GM12872 (cell line): ENCODE results near the gene ADRA2B.

ENCODE experiments used
- CTCF ChIP-seq: IDR thresholded peaks from 3 replicates; pipeline ENCODE4 v1.5.1; 2011; ENCODE audit warnings: low read depth, mild to moderate bottlenecking, low read length, moderate library complexity; ENCODE audit not compliant: insufficient read depth

The ADRA2B gene

GRCh38 chr2:96102596-96103186, 13.7 kb downstream of the ADRA2B start:
- TF ChIP-seq CTCF: no peak

DNA sequence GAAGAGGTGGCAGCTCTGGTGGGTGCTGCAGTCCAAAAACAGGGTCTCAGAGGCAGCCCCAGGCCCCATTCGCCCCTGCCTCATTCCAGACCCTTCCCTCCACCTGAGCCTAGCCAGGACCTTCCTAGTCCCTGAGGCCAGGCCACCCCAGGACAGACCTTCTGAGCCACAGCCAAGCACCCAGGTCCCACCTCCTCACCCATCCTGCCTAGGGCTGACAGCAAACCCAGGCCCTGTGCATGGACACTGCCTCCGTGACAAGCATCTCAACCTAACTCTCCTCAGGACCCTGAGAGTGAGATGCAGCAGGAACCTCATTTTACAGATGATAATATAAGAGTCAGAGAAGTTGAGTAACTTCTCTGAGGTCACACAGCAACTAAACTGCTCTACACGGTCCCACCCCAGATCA, 15.5 kb downstream of the ADRA2B start:
- TF ChIP-seq CTCF: no peak

DNA sequence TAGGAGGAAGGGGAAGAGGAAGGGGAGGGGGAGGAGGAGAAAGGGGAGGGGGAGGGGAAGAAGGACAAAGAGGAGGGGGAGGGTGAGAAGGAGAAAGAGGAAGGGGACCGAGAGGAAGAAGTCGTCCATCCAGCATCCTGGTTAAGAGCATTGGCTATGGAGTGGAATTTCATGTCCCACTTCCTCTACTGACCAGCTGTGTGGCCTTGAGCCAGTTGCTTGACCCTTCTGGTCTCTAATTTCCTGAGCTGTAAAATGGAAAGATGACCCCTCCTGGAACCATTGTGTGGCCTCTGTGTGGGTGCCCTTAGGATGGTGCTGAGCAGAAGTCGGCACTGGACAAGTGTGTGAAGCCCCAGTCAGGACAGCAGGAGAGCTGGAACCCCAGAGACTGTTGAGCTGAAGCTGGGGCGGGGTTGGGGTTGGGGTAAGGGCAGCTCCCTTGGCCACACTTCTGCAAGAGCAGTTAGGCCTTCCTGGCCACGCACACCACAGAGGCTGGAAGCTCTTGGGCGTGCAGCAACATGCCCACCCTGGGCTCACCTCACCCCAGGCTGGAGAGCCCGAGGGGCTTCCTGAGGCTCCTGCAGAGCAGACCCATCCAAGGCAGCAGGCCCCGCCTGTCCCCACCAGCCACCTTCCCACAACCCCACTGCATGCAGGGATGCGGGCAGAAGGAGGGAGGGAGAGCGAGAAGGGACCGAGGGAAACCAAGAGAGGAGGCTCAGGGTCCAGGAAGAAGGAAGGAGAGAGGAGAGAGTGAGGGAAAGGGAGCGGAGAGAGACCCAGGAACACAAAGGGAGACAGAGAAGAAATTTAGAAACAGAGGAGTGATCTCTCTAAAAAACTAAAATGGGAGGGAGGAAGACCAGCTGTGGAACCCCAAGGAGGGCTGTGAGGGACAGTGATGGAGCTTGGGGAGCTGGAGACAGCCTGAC, 16.2 kb downstream of the ADRA2B start:
- no peak for TF ChIP-seq CTCF

DNA sequence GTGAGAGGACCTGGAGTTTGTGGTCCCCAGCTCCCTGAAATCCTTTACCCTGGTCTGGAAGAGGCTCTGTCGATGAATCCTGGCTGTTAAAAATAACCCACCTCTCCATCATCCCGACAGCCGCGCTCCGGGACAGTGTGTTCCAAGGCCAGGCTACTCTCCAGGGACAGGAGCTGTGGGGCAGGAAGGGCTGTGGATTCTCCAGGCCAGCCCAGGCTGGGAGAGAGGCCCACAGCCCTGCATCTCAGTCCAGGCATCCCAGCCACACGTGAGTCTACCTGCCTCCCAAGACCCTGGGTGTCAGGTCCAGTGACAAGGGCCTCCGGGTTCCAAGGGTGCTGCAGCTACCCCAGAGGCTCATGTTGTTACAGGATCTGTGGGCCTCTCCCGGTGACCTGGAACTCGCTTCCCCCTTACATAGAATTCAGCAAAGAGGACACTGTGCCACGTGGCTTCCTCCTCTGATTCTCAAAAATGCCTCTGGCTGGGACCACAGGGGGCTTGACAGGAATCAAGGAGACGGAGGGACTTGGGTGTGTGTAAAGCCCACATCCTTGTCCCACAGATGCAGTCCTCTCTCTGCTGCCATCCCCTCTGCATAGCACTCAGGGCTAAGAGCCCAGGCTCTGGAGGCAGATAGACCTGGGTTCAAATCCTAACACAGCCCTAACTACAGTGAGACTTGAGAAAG, 17.3 kb downstream of the ADRA2B start:
- TF ChIP-seq CTCF: no peak

DNA sequence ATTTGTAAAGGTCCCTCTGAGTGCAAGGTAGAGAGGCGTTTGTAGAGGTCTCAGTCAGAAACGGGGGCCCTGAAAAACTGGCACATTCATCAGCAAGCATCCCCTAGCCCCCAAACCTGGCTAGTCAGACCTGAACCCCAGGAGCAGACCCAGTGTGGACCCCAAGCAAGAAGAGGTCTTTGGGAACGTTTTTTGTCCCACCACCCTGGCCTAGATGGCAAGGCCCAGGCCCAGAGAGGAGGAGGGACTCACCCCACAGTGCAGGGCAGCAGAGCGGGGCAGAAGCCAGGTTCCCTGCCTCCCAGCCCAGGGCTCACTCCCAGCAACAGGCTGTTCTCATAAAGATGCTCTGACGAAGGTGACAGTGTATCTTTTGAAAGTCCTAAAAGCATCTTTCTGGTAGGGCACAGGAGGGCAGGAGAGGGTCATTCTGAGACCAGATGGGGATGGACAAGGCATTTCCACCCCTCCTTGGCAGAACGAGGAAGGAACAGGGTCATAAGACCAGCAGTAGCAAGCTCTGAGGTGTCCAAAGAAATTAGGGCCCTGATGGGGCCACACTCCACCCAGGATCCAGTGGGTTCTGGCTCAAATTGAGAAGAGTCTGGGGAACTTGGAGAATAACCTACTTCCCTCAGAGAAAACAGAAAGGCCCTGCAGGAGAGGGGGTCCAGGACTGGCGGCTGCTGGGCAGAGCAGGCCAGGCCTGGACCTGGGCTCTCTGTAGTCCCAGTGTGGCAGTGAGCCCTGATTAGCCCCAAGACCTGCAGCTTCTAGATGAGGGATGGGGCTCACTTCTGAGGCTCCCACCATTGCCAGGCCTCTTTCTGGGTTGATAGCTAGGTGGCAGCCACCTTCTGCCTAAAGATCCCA, 18.2 kb downstream of the ADRA2B start:
- no peak for TF ChIP-seq CTCF

GRCh38 chr2:96097441-96097840, 18.9 kb downstream of the ADRA2B start:
- TF ChIP-seq CTCF: no peak

GRCh38 chr2:96095116-96095636, 21.2 kb downstream of the ADRA2B start:
- TF ChIP-seq CTCF: no peak
